H9 (cell line): ENCODE measurements around the gene TTYH1. TPM values are rescaled to one million over a fixed set of nuclear protein-coding genes. Genes with fewer than 3 reads are reported as not detected.

Experiments used
- DNase-seq: peaks from one replicate; pipeline ENCODE4 v3.0.0-alpha.2; 2017
- H2AFZ ChIP-seq: one replicate; pipeline ENCODE4 v1.6.1; 2013; ENCODE audit warnings: mild to moderate bottlenecking, low read length, control low read depth, moderate library complexity
- H2AK5ac ChIP-seq: 2 replicates; pipeline ENCODE4 v1.6.1; 2013; ENCODE audit warnings: low read length, control low read depth, mixed read lengths; ENCODE audit not compliant: insufficient read length
- H2BK120ac ChIP-seq: one replicate; pipeline ENCODE4 v1.6.1; 2013; ENCODE audit warnings: low read depth, mild to moderate bottlenecking, low read length, control low read depth, inconsistent platforms; ENCODE audit not compliant: poor library complexity, severe bottlenecking
- H2BK12ac ChIP-seq: 2 replicates; pipeline ENCODE4 v1.6.1; 2013; ENCODE audit warnings: low read length, control low read depth, mixed read lengths, low read depth; ENCODE audit not compliant: insufficient read length
- H2BK15ac ChIP-seq: 2 replicates; pipeline ENCODE4 v1.6.1; 2013; ENCODE audit warnings: low read depth, low read length, control low read depth
- H2BK20ac ChIP-seq: one replicate; pipeline ENCODE4 v1.6.1; 2013; ENCODE audit warnings: low read depth, mild to moderate bottlenecking, low read length, control low read depth, inconsistent platforms; ENCODE audit not compliant: poor library complexity, severe bottlenecking
- H2BK5ac ChIP-seq: 2 replicates; pipeline ENCODE4 v1.6.1; 2013; ENCODE audit warnings: low read length, control low read depth, mixed read lengths; ENCODE audit not compliant: insufficient read length
- H3K14ac ChIP-seq: 2 replicates; pipeline ENCODE4 v1.6.1; 2013; ENCODE audit warnings: low read length, control low read depth; ENCODE audit not compliant: insufficient read depth
- H3K18ac ChIP-seq: 2 replicates; pipeline ENCODE4 v1.6.1; 2013; ENCODE audit warnings: low read depth, mild to moderate bottlenecking, mixed read lengths, low read length, control low read depth; ENCODE audit not compliant: insufficient read length
- H3K23ac ChIP-seq: 2 replicates; pipeline ENCODE4 v1.6.1; 2013; ENCODE audit warnings: low read length, control low read depth, mixed read lengths, low read depth; ENCODE audit not compliant: insufficient read length
- H3K23me2 ChIP-seq: 2 replicates; pipeline ENCODE4 v1.6.1; 2013; ENCODE audit warnings: low read depth, mild to moderate bottlenecking, mixed read lengths, low read length, control low read depth; ENCODE audit not compliant: insufficient read length, poor library complexity, severe bottlenecking
- H3K27ac ChIP-seq: 2 replicates; pipeline ENCODE4 v1.5.1; 2013; ENCODE audit warnings: low read length, control low read depth, mixed read lengths, low read depth; ENCODE audit not compliant: insufficient read length
- H3K27me3 ChIP-seq: 2 replicates; pipeline ENCODE4 v1.6.1; 2013; ENCODE audit warnings: low read length, control low read depth, inconsistent platforms; ENCODE audit not compliant: insufficient read depth
- H3K4ac ChIP-seq: 2 replicates; pipeline ENCODE4 v1.6.1; 2013; ENCODE audit warnings: low read depth, mild to moderate bottlenecking, control low read depth, inconsistent platforms, low read length, moderate library complexity
- H3K4me1 ChIP-seq: 2 replicates; pipeline ENCODE4 v1.6.1; 2013; ENCODE audit warnings: low read length, control low read depth, inconsistent platforms; ENCODE audit not compliant: insufficient read depth
- H3K4me2 ChIP-seq: 2 replicates; pipeline ENCODE4 v1.6.1; 2013; ENCODE audit warnings: low read length, control low read depth, mixed read lengths; ENCODE audit not compliant: insufficient read length, insufficient read depth
- H3K56ac ChIP-seq: 2 replicates; pipeline ENCODE4 v1.6.1; 2013; ENCODE audit warnings: low read depth, mild to moderate bottlenecking, mixed read lengths, low read length, control low read depth; ENCODE audit not compliant: insufficient read length
- H3K79me1 ChIP-seq: 2 replicates; pipeline ENCODE4 v1.6.1; 2013; ENCODE audit warnings: low read depth, mild to moderate bottlenecking, moderate library complexity, low read length, control low read depth, inconsistent platforms; ENCODE audit not compliant: insufficient read depth, poor library complexity, severe bottlenecking
- H3K79me2 ChIP-seq: 2 replicates; pipeline ENCODE4 v1.6.1; 2013; ENCODE audit warnings: low read length, control low read depth, inconsistent platforms; ENCODE audit not compliant: insufficient read depth
- H3K9ac ChIP-seq: 2 replicates; pipeline ENCODE4 v1.6.1; 2013; ENCODE audit warnings: low read length, control low read depth, mixed read lengths; ENCODE audit not compliant: insufficient read length; ENCODE audit errors: extremely low read depth
- H3K9me3 ChIP-seq: one replicate; pipeline ENCODE4 v1.6.1; 2013; ENCODE audit warnings: low read depth, low read length, inconsistent platforms; ENCODE audit not compliant: control insufficient read depth
- H3T11ph ChIP-seq: one replicate; pipeline ENCODE4 v1.6.1; 2013; ENCODE audit warnings: mild to moderate bottlenecking, low read length, control low read depth, inconsistent platforms
- H4K20me1 ChIP-seq: one replicate; pipeline ENCODE4 v1.6.1; 2013; ENCODE audit not compliant: control insufficient read depth, insufficient read length, insufficient read depth
- H4K5ac ChIP-seq: 2 replicates; pipeline ENCODE4 v1.6.1; 2013; ENCODE audit warnings: low read depth, mild to moderate bottlenecking, mixed read lengths, low read length, control low read depth; ENCODE audit not compliant: insufficient read length
- H4K8ac ChIP-seq: replicated peaks from 2 replicates; pipeline ENCODE4 v1.6.1; 2013; ENCODE audit warnings: low read length, control low read depth, mixed read lengths, low read depth; ENCODE audit not compliant: insufficient read length
- H4K91ac ChIP-seq: 2 replicates; pipeline ENCODE4 v1.6.1; 2013; ENCODE audit warnings: low read depth, mild to moderate bottlenecking, moderate library complexity, mixed read lengths, low read length, control low read depth; ENCODE audit not compliant: insufficient read length
- H3K27ac Mint-ChIP-seq, 3 experiments: 2 replicates in 2 of 3; 3 replicates in 1 of 3; pipeline ENCODE4 v1.8.0; 2020 to 2021; ENCODE audit warnings: mixed read lengths in 3 of 3, mild to moderate bottlenecking in 1 of 3, moderate library complexity in 1 of 3
- H3K27me3 Mint-ChIP-seq: 2 replicates; pipeline ENCODE4 v1.8.0; 2021; ENCODE audit warnings: low read depth, mild to moderate bottlenecking, moderate library complexity, mixed read lengths
- H3K36me3 Mint-ChIP-seq, 3 experiments: 2 replicates in 2 of 3; 3 replicates in 1 of 3; pipeline ENCODE4 v1.8.0; 2020 to 2021; ENCODE audit warnings: low read depth in 3 of 3, mixed read lengths in 3 of 3; ENCODE audit not compliant: insufficient read depth in 1 of 3
- H3K4me1 Mint-ChIP-seq, 2 experiments: 2 replicates each; pipeline ENCODE4 v1.8.0; 2020; ENCODE audit warnings: mixed read lengths in 2 of 2
- H3K4me3 Mint-ChIP-seq, 2 experiments: 2 replicates in 1 of 2; 3 replicates in 1 of 2; pipeline ENCODE4 v1.8.0; 2020 to 2021; ENCODE audit warnings: mild to moderate bottlenecking in 2 of 2, mixed read lengths in 2 of 2, moderate library complexity in 1 of 2
- H3K9me3 Mint-ChIP-seq, 2 experiments: 2 replicates in 1 of 2; 3 replicates in 1 of 2; pipeline ENCODE4 v1.8.0; 2020; ENCODE audit warnings: mild to moderate bottlenecking in 2 of 2, mixed read lengths in 2 of 2, moderate library complexity in 1 of 2
- WGBS: extraction: QIAGEN DNeasy Blood & Tissue Kit; methylation state at CpG from one replicate; pipeline ENCODE4 v1.1.7; 2013; ENCODE audit warnings: missing lambda C conversion rate, low lambda C conversion rate, mixed read lengths; ENCODE audit not compliant: insufficient read length; ENCODE audit errors: extremely low coverage; 5-methylcytosine and 5-hydroxymethylcytosine counted together
- total RNA-seq: library from RNA; stranded (reverse); gene quantifications from 2 replicates; pipeline ENCODE4 v1.2.1, GENCODE V29; 2021
- TF ChIP-seq, protein P1 (sequence below): fragments of 200-600 bp; sonication (generic); conservative IDR thresholded peaks from 3 replicates; pipeline ENCODE4 v1.8.0; 2021; ENCODE audit warnings: antibody characterized with exemption, mild to moderate bottlenecking

The TTYH1 gene
- total RNA-seq, 1 experiment from 2014 or later: 47.1 TPM

DNA sequence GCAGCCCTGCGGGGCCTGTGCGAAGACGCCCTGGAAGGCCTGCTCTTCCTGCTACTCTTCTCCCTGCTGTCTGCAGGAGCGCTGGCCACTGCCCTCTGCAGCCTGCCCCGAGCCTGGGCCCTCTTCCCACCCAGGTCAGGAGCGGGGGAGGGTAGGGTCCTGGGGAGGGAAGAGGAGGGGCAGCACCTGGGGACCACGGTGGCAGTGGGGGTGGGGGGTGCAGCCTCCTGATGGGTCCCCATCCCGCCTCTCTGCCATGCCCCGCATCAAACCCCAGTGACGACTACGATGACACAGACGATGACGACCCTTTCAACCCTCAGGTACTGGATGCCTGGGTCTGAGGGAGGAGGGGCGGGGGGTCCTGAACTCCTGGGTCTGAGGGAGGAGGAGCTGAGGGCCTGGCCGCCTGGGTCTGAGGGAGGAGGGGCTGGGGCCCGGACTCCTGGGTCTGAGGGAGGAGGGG lies 20.3 kb downstream of the TTYH1 start:
- no peak overlapping the region for H3K4me2 ChIP-seq
- no peak overlapping the region for H3K23ac ChIP-seq
- H3K27ac ChIP-seq: no peak overlapping the region

More for the DNA sequence above, 20.3 kb downstream of the TTYH1 start:
- Histone ChIP-seq H3T11ph (no peak overlapping the region), H3K14ac (no peak overlapping the region; the same call in 1 of the 2 replicates), H2BK15ac (no peak overlapping the region), H3K4ac (no peak overlapping the region), H4K91ac (no peak overlapping the region), H3K79me1 (no peaks in the 10 kb centered on the region), H3K4me1 (peaks cover 5% of the 10 kb centered on the region; the same call in 1 of the 2 replicates), H3K9ac (no peak overlapping the region), H2AK5ac (no peak overlapping the region), H4K5ac (no peak overlapping the region), H2BK5ac (no peak overlapping the region), H2AFZ (no peak overlapping the region), H3K18ac (no peak overlapping the region), H3K79me2 (no peaks in the 10 kb centered on the region), H3K27me3 (no peaks in the 10 kb centered on the region), H4K8ac (no peak overlapping the region), H3K56ac (no peak overlapping the region), H2BK12ac (no peak overlapping the region), H3K9me3 (no peaks in the 10 kb centered on the region), H2BK20ac (no peak overlapping the region), H2BK120ac (no peak overlapping the region), H4K20me1 (no peaks in the 10 kb centered on the region), H3K23me2 (peaks cover 2% of the 10 kb centered on the region)
- H3K36me3 Mint-ChIP-seq: peaks cover 0 to 27% (median 24%) of the 10 kb centered on the region in 3 experiments; a peak in 6 of 7 replicates
- TF ChIP-seq, protein P1, sequence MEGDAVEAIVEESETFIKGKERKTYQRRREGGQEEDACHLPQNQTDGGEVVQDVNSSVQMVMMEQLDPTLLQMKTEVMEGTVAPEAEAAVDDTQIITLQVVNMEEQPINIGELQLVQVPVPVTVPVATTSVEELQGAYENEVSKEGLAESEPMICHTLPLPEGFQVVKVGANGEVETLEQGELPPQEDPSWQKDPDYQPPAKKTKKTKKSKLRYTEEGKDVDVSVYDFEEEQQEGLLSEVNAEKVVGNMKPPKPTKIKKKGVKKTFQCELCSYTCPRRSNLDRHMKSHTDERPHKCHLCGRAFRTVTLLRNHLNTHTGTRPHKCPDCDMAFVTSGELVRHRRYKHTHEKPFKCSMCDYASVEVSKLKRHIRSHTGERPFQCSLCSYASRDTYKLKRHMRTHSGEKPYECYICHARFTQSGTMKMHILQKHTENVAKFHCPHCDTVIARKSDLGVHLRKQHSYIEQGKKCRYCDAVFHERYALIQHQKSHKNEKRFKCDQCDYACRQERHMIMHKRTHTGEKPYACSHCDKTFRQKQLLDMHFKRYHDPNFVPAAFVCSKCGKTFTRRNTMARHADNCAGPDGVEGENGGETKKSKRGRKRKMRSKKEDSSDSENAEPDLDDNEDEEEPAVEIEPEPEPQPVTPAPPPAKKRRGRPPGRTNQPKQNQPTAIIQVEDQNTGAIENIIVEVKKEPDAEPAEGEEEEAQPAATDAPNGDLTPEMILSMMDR: no peak
- H3K4me1 Mint-ChIP-seq: peaks cover 34 to 49% of the 10 kb centered on the region in 2 experiments
- H3K9me3 Mint-ChIP-seq: no peaks in the 10 kb centered on the region
- H3K4me3 Mint-ChIP-seq: no peak overlapping the region
- H3K27ac Mint-ChIP-seq: no peak overlapping the region
- WGBS: no CpG with 5 or more reads among the region's 16 CpGs
- DNase-seq: no peak
- peaks cover 28% of the 10 kb centered on the region for H3K27me3 Mint-ChIP-seq
